Dedifferentiated amniotic fluid mesenchymal stem cell (primary cell): ENCODE data around the gene ATP5IF1.
A peak's percentile ranks its signal among the peaks of the same experiment; 100 is the strongest.

ENCODE experiments used
- DNase-seq: peaks from one replicate; pipeline ENCODE4 v3.0.0-alpha.2; 2016; ENCODE audit errors: extremely low spot score

ATP5IF1 gene

DNA sequence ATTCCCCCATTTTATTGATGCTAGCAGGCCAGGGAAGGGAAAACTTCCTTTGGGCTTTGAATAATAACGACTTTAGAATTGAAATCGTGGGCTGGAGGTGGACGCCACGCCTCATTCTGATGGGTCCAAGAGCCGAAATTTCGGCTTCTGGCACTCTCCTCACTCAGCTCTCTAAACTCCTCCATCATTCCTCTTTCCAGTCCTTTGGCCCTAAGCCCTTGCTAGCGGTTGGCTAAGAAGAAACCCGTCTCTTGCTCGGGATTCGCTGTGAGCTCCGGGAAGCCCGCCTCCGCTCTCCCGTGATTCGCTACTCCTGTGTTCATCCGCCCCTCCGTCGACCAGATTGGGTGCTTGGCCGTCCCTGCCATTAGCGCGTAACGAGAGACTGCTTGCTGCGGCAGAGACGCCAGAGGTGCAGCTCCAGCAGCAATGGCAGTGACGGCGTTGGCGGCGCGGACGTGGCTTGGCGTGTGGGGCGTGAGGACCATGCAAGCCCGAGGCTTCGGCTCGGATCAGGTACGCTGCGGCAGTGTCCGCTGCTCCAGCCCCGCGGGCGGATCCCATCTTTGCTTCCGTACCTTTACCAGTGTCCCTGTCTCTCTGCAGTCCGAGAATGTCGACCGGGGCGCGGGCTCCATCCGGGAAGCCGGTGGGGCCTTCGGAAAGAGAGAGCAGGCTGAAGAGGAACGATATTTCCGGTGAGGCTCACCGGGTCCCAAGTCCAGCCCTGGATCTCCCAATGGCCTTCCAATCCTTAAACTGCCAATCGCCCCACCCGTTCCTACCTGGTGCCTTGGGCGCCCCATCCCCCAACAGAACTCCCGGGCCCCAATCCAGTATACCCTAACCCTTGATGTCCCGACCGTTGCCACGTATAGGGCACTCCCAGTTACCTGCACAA lies at the start of gene ATP5IF1:
TSS of gene ATP5IF1 (plus strand) at position 370 of the 901 bp plus-strand sequence. CDS start at position 430, 60 bp downstream.
- DNase-seq: peak; percentile 99

DNA sequence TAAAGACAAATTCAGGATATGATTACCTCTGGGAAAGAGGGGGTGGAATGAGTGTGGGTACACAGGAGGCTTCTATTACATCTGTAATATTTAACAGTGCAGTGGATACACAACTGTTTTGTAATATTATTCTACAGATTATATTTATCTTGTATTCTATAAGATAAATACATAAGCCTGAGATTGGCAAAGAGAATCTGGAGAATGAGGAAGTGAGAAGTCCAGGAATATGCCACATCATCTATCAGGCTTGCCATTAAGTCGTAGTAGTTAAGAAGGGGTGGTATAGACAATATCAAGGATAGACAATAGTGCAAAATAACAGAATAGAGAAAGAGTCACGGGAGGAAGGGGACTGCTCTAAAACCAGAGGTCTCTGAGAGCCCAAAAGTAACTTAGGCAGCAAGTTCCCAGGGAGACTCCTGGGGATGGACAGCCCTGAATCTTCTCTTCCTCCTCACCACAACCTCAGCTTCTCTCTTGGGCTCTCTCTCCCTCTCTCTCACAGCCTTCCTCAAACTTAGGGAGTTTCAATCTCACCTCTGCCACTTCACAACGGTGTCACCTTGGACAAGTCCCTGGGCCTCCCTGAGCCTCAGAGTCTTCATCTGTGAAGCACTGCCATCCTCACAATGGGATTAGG lies 45.5 kb upstream of the ATP5IF1 start:
- DNase-seq: no peak

DNA sequence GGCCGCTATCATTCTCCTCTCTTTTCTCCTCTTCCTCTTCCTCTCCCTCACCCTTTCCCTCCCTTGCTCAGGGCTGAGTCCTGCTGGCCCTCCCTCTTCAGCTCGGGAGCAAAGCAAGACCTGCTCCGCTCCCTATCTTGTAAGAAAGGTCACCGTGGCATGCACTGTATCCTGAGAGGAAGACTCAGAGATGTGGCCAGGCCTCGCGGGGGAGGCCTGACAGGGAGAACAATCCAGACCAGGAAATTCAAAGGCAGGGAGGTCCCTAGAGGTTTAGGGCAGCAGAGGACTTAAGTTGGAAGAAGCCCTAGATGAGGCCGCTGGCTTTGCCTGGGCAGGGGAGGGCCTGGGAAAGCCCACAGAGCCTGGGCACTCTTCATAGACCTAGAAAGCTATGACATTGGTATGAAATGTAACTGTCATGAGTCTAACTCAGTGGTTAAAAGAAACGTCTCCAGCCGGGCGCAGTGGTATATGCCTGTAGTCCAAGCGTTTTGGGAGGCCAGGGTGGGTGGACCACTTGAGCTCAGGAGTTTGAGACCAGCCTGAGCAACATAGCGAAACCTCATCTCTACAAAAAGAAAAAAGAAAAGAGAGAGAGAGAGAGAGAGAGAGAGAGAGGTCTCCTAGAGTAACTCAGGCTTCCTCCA lies 44.8 kb upstream of the ATP5IF1 start:
- no peak for DNase-seq

DNA sequence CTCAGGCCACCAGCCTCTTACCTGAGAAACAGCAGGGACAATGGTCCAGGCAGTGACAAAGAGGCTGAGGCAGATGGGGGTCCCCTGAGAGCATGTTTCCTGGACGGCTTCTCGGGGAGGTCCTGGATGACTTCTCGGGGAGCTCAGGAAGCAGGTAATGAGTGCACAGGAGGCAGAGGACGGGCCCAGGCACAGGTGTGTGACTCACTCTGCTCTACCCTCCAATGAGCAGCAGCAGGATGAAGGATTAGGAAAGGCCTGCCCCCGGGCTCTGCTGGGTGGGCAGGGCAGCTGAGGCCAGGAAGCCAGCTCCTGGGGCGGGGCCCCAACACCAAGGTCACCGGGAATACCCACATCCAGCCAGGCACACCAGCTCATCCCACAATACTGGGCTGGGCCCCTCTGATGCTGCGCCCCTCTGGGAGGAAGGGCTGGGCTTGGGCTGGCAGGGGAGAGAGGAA lies 42.2 kb upstream of the ATP5IF1 start:
- no peak for DNase-seq

DNA sequence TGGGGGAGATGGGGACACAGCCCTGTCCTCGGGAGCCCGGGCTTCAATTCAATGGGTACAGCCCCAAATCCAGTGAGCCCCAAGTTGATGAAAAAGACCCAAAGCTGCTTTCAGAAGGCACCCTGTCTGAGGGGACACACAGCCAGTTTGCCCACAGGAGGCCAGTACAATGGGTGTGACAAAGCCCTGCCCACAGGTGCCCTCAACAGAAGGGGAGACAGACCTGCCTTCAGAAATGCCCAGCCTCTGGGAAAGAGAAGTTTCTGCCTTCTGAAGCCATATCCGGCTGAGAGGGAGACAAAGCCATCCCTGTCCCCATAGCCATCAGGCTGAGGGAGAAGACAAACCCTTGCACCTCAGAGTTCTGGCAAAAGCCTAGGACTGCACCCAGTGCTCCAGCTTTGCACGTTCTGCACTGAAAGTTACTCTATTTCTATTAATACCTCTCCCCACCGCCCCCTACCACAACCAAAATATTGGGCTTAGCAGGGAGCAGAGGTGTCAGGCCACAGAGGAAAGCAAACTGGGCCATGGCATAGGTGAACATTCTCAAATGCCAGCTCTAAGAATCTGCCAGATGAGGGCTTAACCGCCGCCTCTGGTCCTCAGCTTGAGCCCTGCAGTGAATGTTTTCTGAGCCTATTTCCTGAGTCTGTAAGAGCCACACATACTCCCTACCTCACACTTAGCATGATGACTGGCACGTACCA lies 41.4 kb upstream of the ATP5IF1 start:
- DNase-seq: no peak

DNA sequence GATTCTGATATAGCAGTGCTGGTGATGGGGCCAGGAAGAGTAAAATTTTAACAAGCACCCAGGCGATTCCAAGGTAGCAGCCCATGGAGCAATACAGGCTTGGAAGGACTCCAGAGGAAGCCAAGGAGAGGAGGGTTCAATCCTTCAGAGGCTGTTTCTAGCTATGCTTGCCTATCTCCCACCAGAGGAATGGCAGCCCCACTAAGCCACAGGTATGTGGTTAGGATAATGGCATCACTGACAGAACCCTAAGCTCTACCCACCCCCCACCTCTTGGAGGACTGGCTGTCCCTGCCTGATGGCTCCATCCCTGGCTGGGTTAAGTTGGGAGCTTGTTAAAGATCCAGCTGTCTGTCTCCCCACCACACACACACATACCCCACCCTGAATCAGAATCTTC lies 40.1 kb upstream of the ATP5IF1 start:
- no peak for DNase-seq

DNA sequence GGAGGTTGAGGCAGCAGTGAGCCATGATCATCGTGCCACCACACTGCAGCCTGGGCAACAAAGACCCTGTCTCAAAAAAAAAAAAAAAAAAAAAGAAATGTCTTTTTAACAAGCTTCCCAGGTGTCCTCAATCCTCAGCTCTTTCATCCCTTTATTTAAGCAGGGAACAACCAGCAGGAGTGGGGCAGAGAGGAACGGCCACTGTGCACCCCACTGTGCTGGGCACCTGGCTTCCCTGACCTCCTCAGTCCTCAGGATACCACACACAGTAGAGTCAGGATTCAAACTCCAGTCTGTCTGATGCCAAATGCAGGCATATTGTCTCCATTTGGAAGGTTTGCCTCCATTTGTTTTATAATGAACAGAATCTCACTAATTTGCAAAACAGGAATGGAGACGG lies 39.6 kb upstream of the ATP5IF1 start:
- DNase-seq: no peak

DNA sequence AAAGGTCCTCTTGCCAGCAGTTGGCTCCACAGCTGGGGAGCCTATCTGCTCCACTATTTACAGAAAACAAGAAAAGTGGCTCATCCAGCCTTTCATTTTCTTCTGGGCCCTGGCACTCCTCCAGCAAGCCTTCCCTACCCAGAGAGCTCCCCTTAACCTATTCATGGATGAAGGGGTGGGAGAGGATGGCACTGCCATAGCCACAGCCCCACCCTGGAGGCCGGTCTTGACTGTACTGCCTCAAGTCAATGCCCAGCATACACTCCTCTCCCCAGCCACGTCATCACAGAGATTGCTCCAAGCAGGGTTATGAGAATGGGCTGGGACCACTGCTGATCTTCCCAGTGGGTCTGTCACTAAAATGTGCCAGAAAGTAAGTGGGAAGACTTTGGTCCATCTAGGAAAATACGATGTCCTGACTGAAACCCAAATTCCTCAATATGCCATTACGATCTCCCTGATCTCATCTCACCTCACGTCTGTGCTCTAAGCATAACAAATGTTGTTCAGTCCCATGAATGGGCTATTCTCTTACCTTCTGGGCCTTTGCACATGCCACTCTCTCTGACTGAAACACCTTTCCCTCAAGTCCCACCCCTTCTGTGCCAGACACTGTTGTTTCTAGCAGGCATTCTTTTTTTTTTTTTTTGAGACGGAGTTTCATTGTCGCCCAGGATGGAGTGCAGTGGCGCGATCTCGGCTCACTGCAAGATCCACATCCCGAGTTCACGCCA lies 38.1 kb upstream of the ATP5IF1 start:
- no peak for DNase-seq

DNA sequence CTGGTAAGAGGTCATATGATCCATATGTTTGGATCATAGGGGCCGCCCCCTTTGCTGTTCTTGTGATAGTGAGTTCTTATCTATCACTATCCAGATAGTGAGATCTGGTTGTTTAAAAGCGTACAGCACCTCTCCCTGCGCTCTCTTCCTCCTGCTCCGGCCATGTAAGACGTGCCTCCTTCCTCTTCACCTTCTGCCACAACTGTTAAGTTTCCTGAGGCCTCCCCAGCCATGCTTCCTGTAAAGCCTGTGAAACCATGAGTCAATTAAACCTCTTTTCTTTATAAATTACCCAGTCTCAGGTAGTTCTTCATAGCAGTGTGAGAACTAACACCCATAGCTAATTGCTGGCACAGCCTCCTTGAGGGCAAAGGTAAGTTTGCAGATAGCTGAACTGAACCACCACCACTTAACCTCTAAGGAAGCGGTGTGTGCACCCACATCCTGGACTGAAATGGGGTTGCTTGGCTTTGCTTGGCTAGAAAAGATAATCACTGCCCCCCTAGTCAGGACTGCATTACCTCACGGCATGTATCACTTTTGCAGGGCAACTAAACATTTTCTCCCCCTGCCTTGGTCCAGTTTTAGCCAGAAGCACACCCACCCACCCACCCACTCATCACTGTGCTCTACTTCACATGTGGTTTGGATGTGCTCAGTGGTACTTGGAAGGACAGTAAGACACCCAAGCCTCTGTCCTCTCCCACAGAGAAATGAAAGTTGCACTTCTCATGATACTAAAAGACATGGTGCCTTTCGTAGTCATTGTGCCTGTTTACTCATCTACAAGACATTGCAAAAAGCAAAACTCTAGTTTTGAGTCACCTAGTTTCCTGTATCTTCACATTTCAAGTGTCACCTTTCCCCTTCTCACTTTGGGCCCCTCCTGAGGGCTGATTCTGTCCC lies 36.3 kb upstream of the ATP5IF1 start:
- DNase-seq: no peak

DNA sequence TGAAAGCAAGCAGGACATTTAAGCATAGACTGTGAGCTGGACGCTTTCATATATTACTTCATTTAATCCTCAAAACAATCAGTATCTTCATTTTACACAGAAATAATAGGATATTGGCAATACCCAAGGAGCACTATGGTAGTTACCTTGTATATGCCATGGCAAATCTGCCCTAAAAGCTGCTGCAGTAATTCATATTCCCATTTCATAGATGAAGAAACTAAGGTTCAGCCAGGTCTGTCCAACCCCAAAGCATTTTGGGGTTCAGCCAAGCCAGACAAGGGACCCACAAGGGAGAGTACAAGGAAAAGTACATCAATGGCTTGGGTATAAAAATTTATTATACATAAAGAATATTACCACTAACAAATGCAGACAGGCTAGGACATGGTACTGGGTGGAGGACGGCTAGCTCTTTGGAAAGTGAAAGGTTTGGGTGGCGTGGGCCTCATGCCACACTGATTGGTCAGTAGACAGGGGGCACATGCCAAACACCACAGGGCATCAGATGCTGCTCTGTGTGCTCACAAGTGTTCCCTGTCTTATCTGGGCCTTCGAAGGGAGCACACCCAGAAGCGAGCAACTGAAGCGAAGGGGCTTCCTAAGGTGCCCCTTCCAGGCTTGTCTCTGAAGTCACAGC lies 35.6 kb upstream of the ATP5IF1 start:
- no peak for DNase-seq

DNA sequence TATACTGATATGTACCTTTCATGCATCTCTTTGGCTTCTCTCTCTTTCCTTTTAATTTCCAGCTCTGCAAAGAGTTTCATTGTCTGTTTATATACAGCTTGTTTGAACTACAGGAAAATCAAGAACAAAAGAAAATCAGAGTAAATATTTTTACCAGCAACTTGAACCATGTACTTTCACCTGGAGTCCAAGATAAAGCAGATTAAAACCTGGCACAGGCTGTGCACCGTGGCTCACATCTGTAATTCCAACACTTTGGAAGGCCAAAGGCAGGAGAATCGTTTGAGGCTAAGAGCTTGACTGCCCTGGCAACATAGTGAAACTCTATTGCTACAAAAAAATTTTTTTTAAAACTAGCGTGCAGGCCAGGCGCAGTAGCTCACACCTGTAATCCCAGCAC lies 30.7 kb upstream of the ATP5IF1 start:
- DNase-seq: no peak

DNA sequence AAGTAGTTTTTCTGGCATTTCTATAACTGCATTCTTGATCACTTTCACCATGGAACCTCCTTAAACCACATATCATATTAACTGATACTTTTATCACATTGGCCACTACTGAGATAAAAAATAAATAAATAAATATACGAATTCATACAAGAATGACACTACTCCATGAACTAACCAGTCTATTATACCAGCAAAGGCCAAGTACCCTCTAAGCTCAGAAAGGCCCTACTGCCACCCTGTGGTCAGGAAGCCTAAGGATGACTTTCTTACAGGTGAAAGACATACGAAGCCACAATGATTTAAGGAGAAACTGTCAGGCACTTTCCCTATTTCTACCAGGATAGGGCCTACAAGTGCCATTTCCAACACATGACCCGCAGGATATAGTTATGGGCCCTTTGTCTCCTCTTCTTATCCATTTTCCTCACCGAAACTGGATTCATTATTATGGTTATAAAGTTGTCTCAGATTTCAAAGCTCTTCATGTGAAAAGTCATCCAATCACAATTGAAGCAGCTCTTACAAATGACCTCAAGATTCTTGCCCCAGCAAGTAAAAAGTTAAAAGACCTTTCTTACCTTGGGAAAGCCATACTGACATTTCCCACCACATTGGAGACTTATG lies 27.0 kb upstream of the ATP5IF1 start:
- peak; percentile 55 for DNase-seq

DNA sequence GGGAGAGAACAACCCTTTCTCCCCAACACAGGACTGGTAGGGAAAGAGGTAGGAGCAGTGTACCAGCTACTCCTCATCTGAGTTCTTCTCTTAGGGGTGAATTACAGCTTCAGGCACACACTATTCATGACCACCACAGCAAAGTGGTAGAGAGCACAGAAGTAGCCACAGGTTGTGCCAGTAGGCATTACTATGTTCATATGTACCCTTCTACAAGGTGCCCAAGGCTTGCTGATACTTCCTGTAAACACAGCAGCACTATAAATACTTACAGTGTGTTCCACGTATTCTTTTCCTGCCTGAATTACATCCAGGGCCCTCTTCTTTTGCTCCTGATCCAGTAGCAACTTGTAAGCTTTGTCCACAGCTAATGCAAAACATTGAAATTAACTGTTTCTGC lies 26.2 kb upstream of the ATP5IF1 start:
- DNase-seq: no peak

DNA sequence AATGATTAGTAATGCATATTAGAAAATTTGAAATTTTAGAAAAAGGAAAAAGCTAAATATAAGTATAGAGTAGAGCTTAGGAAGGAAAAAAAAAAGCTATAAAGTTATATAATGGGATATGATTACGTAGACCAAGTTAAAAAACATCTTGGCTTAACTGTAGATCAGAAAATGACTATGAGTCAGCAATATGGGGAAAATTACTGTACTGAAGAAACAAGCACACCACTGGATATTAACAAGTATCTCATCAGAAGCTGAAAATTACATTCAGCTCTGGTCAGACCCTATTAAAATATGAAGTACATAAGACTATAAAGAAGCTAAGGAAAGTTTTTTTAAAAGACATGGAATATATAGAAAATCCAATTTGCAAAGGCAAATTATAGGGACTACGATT lies 22.6 kb upstream of the ATP5IF1 start:
- no peak for DNase-seq

DNA sequence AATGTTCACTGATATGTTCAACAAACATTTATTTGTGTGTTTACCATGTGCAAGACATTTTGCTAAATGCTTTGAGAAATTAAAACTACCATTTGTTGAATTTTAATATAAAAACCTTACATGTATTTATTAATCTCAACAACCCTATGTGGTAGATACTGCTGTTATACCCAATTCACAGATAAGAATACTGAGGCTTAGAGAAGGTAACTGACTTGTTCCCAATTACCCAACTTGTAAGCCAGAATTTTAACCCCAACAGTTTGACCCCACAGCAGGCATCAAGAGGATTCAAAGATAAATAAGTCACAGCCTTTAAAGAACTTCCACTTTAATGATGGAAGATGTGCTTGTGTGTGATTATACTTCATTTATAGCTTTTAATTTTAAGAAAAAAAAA lies 6.8 kb upstream of the ATP5IF1 start:
- DNase-seq: no peak

DNA sequence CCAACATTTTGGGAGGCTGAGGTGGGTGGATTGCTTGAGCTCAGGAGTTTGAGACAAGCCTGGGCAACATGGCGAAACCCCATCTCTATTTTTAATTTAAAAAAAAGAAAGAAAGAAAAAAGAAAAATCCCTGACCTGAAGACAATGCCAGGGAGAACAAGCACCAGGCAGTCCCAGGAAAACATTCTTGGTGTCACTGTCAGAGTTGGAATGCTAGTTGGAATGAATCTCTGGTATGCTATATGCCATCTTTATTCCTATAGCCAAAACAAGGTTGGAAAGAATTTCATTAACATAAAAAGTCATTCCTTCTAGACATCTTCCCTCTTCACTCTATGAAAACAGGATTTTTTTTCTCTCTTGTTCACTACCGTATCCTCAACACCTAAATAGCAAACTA lies 5.9 kb upstream of the ATP5IF1 start:
- DNase-seq: no peak

DNA sequence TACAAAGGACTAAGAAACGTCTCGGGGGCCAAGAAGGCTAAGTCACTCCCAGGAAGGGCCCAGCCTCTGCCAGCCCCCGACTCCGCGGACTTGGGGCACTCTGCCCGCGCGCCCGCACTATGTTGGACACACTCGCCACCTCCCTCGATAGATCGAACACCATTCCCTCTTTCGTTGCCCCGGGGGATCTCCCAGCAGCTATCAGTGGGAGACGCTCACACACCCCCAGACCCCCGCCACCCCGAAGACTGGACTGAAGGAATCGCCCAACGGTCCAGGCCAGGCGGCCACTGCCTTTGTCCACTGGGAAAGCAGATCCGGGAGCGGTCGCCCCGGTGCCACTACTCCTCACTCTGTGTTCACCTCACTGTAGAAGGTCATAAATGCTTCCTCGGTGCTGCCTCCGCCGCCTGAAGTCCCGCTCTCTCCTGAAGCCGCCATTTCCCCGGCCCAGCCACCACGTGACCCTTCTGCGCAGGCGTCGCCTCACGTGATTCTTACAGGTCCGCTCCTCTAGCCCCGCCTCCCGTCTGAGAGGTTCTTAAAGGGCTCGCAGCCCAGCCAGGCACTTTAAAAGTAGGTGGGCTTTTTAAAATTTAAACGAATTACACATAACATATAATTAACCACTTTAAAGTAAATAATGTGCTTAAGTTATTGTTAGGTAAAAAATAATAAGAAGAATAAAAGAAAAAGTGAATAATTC lies 3.2 kb upstream of the ATP5IF1 start, which contains the start of gene DNAJC8:
TSS of gene DNAJC8 (minus strand) at position 472 of the 706 bp plus-strand sequence. CDS start at position 441, 31 bp downstream.
- peak; percentile 95 for DNase-seq

DNA sequence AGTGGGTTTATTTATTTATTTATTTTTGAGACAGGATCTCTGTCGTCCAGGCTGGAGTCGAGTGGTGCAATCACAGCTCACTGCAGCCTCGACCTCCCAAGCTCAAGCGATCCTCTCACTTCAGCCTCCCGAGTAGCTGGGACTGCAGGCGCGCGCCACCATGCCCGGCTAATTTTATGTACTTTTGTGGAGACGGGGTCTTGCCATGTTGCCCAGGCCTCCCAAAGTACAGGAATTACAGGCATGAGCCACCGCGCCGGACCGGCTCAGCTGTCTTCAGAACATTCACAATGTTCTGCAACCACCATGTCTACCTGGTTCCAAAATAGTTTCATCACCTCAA lies 2.7 kb upstream of the ATP5IF1 start:
- DNase-seq: no peak
